Brain microvascular endothelial cell (primary cell): ENCODE results near the gene PRSS1.

Experiments
- DNase-seq: peaks from one replicate; pipeline ENCODE4 v3.0.0-alpha.2; 2020
- H3K27ac ChIP-seq: fragments of 250-450 bp; sonication (Bioruptor Pico); 2 replicates; pipeline ENCODE4 v1.5.1; 2020; ENCODE audit warnings: mild to moderate bottlenecking, moderate library complexity
- H3K27me3 ChIP-seq: fragments of 250-450 bp; sonication (Bioruptor Pico); replicated peaks from 2 replicates; pipeline ENCODE4 v1.5.1; 2020; ENCODE audit warnings: mild to moderate bottlenecking
- H3K36me3 ChIP-seq: fragments of 250-450 bp; sonication (Bioruptor Pico); replicated peaks from 2 replicates; pipeline ENCODE4 v1.5.1; 2020; ENCODE audit warnings: mild to moderate bottlenecking
- H3K4me3 ChIP-seq: 2 replicates; pipeline ENCODE4 v1.5.1; 2011; ENCODE audit warnings: low read depth, mild to moderate bottlenecking, control low read depth, low read length, moderate library complexity
- CTCF ChIP-seq: IDR thresholded peaks from 2 replicates; pipeline ENCODE4 v1.5.1; 2011; ENCODE audit warnings: low read depth, mild to moderate bottlenecking, moderate library complexity, low read length, control low read depth, inconsistent platforms; ENCODE audit errors: missing control alignments
- in situ Hi-C: cut with HindIII; loops from 2 replicates; pipeline ENCODE4 v1.10.0; 2017; ENCODE audit warnings: low sequenced_read_pairs, low pct_ligation_motif_present

PRSS1 gene

GRCh38 chr7:142720172-142720773, 29.0 kb upstream of the PRSS1 start:
- no peak for DNase-seq
- no peaks in the 10 kb centered on the region for H3K36me3 ChIP-seq
- H3K27me3 ChIP-seq, result no peaks in the 10 kb centered on the region
- TF ChIP-seq CTCF, result no peak
- H3K27ac ChIP-seq, result no peak overlapping the region
- in situ Hi-C loops, result no loop called here
- H3K4me3 ChIP-seq, result no peak overlapping the region

GRCh38 chr7:142720986-142721385, 28.3 kb upstream of the PRSS1 start:
- no peak for TF ChIP-seq CTCF
- Histone ChIP-seq H3K36me3 (no peaks in the 10 kb centered on the region), H3K27ac (no peak overlapping the region), H3K27me3 (no peaks in the 10 kb centered on the region), H3K4me3 (no peak overlapping the region)
- in situ Hi-C loops, result no loop called here
- no peak for DNase-seq

- no peak overlapping the region for H3K4me3 ChIP-seq
- in situ Hi-C loops, result no loop called here
- no peak overlapping the region for H3K27ac ChIP-seq
- no peak for TF ChIP-seq CTCF
- H3K36me3 ChIP-seq, result no peaks in the 10 kb centered on the region
- no peak for DNase-seq
- H3K27me3 ChIP-seq, result no peaks in the 10 kb centered on the region
Measured at GRCh38 chr7:142722248-142722794, 27.0 kb upstream of the PRSS1 start.

GRCh38 chr7:142733271-142733670, 16.0 kb upstream of the PRSS1 start:
- in situ Hi-C loops, result no loop called here
- no peaks in the 10 kb centered on the region for H3K36me3 ChIP-seq
- no peak for DNase-seq
- no peak for TF ChIP-seq CTCF
- peaks cover 4% of the 10 kb centered on the region for H3K27me3 ChIP-seq
- H3K27ac ChIP-seq, result no peak overlapping the region
- no peak overlapping the region for H3K4me3 ChIP-seq

GRCh38 chr7:142739923-142740492, 9.3 kb upstream of the PRSS1 start:
- in situ Hi-C loops, result no loop called here
- Histone ChIP-seq H3K27me3 (peaks cover 4% of the 10 kb centered on the region), H3K36me3 (no peaks in the 10 kb centered on the region), H3K27ac (no peak overlapping the region), H3K4me3 (no peak overlapping the region)
- DNase-seq, result no peak
- TF ChIP-seq CTCF, result peak; percentile 33
